Erythroblast (primary cell): ENCODE results near the gene COBL.

Experiments used
- GATA1 ChIP-seq: IDR thresholded peaks from 2 replicates; pipeline ENCODE4 v1.6.1; 2011; ENCODE audit warnings: low read depth, mild to moderate bottlenecking, control low read depth, low read length, moderate library complexity
- POLR2A ChIP-seq: IDR thresholded peaks from 2 replicates; pipeline ENCODE4 v1.6.1; 2011; ENCODE audit warnings: mild to moderate bottlenecking, low read length

DNA sequence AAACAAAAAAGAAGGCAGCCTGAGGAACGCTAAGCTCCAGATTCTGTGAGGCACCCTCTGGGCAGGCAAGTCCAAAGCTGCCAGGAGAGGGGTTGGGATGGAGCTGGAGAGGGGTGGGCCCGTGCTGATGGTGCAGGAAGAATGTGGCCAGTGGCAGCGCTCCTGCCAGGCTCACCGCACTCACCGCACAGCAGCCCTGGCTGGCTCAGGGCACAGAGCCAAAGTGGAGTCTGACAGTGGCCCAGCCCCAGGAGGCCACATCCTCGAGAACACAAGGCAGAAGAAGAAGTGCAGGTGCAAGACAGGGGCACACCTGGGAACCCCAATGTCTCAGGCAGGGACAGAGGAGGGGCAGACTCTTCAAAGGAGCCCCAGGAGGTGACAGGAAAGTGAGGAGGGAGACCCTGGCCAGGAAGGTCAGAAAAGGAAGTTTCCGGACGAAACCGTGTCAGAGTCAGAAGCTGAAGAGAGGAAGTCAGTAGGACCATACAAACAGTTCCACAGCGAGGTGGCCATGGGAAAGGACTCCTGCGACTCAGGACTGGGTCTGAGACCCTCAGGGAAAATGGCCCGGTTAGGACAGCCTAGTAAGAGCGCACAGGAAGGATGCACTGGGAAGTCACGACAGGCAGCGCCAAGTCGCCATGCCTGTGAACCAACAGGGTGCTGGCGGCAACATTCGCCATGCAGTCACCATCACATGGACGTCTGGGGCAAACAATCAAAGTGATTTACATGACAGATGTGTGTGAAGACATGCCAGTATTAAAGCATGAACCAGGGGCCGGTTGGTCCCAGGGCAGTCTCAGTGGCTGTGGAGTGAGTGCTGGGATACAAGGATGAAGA, 54.4 kb downstream of the COBL start:
- no peak for TF ChIP-seq POLR2A
- no peak for TF ChIP-seq GATA1
